Mucosa of descending colon (tissue), 3 donors: ENCODE results near the gene PNMA1. TPM values are rescaled to one million over a fixed set of nuclear protein-coding genes. Genes with fewer than 3 reads are reported as not detected.

Source experiments
- ATAC-seq: fragments of 200-7000 bp; cut with Tn5 transposase; one replicate; pipeline ENCODE4 v1.9.1; 2020; ENCODE audit warnings: mild to moderate bottlenecking, moderate library complexity
- DNase-seq, 3 donors: peaks; one replicate each; pipeline ENCODE4 v3.0.0-alpha.2; 2020
- H3K36me3 ChIP-seq: fragments of 200-600 bp; one replicate; pipeline ENCODE4 v1.8.0; 2021; ENCODE audit warnings: low read depth, mild to moderate bottlenecking
- H3K4me1 ChIP-seq: fragments of 200-600 bp; one replicate; pipeline ENCODE4 v1.8.0; 2021; ENCODE audit warnings: low read depth, mild to moderate bottlenecking
- H3K4me3 ChIP-seq: fragments of 200-600 bp; one replicate; pipeline ENCODE4 v1.8.0; 2021; ENCODE audit warnings: mild to moderate bottlenecking
- H3K9me3 ChIP-seq: fragments of 200-600 bp; one replicate; pipeline ENCODE4 v1.8.0; 2021; ENCODE audit warnings: mild to moderate bottlenecking
- CTCF ChIP-seq: fragments of 200-600 bp; IDR thresholded peaks from one replicate; pipeline ENCODE4 v1.8.0; 2022; ENCODE audit warnings: antibody characterized with exemption, mild to moderate bottlenecking
- intact Hi-C, 2 donors: fragments of 100-400 bp; cut with DNase I in 1 of 2; cut with micrococcal nuclease in 1 of 2; formaldehyde crosslinking; loops; one replicate each; pipeline versions ENCODE4 v1.11.0 to v1.11.1; 2022; cut with DNase I, micrococcal nuclease
- total RNA-seq, 3 donors: library from RNA; stranded (reverse); fragmentation: NEBNext Ultra II Directional in 2 of 3; extraction: Animal tissue kit (Norgen Biotek cat#: 25700) in 2 of 3; gene quantifications; one replicate each; pipeline versions ENCODE4 v1.2.1 to v1.2.4, GENCODE V29; 2021 to 2023
- donor health status: DM: no; HTN: no; CAD: no; lungs with moderate emphysema.
- donor health status: DM: no; HTN: no; CAD: no.
- donor health status: DM: no; HTN: yes; CAD: no.

The PNMA1 gene
- total RNA-seq, 3 donors from 2014 or later, result 11.7 to 70.7 (median 15.5) TPM

- peak; percentile 34 to 68 (median 53) for DNase-seq
- H3K9me3 ChIP-seq, result no peaks in the 10 kb centered on the region
- no peak for ATAC-seq
- no peak for TF ChIP-seq CTCF
- H3K4me1 ChIP-seq, result peaks cover 75% of the 10 kb centered on the region
- intact Hi-C loops, result no loop called here
- H3K4me3 ChIP-seq, result no peak overlapping the region
- H3K36me3 ChIP-seq, result no peaks in the 10 kb centered on the region
Measured at GRCh38 chr14:73757876-73758391, 43.8 kb upstream of the PNMA1 start.

GRCh38 chr14:73757381-73757780 is 43.2 kb upstream of the PNMA1 start:
- Histone ChIP-seq H3K9me3 (no peaks in the 10 kb centered on the region), H3K4me3 (no peak overlapping the region), H3K36me3 (no peaks in the 10 kb centered on the region), H3K4me1 (peaks cover 75% of the 10 kb centered on the region)
- no peak for TF ChIP-seq CTCF
- ATAC-seq (no peak), DNase-seq (no peak)
- intact Hi-C loops, result no loop called here

GRCh38 chr14:73755434-73756014 is 41.3 kb upstream of the PNMA1 start:
- H3K36me3 ChIP-seq, result no peaks in the 10 kb centered on the region
- no peaks in the 10 kb centered on the region for H3K9me3 ChIP-seq
- intact Hi-C loops, result no loop called here
- peaks cover 79% of the 10 kb centered on the region for H3K4me1 ChIP-seq
- ATAC-seq (peak; percentile 41), DNase-seq (peak; percentile 73 to 83 (median 80))
- TF ChIP-seq CTCF, result no peak
- H3K4me3 ChIP-seq, result no peak overlapping the region

- DNase-seq, result peak; percentile 43 to 72 (median 70)
- H3K9me3 ChIP-seq, result no peaks in the 10 kb centered on the region
- H3K36me3 ChIP-seq, result no peaks in the 10 kb centered on the region
- intact Hi-C loops, result no loop called here
- no peak for TF ChIP-seq CTCF
- no peak overlapping the region for H3K4me3 ChIP-seq
- no peak for ATAC-seq
- peaks cover 85% of the 10 kb centered on the region for H3K4me1 ChIP-seq
Measured at GRCh38 chr14:73754911-73755360, 40.8 kb upstream of the PNMA1 start.

- Histone ChIP-seq H3K36me3 (no peaks in the 10 kb centered on the region), H3K4me1 (peaks cover 93% of the 10 kb centered on the region), H3K9me3 (no peaks in the 10 kb centered on the region), H3K4me3 (no peak overlapping the region)
- TF ChIP-seq CTCF, result no peak
- ATAC-seq (peak; percentile 48), DNase-seq (peak; percentile 67 to 72 (median 69))
- intact Hi-C loops, result no loop called here
Measured at GRCh38 chr14:73753887-73754795, 40.0 kb upstream of the PNMA1 start.
